ENCODE measurements around the gene NT5M. TPM values are rescaled to one million over a fixed set of nuclear protein-coding genes. Genes with fewer than 3 reads are reported as not detected.
A peak's percentile ranks its signal among the peaks of the same experiment; 100 is the strongest.

The NT5M gene
- total RNA-seq, 1 experiment from 2014 or later: 4.2 TPM

DNA sequence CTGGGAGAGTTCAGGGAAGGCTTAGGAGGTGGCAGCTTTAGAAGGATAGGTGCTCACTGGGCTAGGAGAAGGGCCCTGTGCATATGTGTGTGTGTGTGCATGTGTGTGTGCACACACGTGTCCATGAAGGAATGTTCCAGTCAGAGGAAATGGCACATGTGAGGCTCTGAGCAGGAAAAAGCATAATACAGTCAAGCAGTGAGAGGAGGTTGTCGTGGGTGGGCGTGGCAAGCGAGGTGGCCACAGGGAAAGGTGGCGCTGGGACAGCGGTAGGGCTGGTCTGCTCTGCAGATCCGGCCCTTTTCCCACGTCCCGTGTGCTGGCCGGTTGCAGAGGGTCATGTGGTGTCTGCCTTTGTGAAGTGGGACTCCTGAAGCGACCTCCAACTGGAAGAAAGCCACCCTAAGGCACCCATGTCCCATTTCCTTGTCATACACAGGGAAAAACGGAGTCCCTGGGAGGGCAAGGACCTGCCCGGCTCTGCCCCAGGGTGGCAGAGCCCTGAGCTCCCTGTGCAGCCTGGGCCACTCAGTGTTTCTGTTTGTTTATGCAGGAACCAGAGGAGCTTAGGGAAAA, 40.1 kb downstream of the NT5M start:
- no peak for DNase-seq (ENCODE audit: low read depth)

DNA sequence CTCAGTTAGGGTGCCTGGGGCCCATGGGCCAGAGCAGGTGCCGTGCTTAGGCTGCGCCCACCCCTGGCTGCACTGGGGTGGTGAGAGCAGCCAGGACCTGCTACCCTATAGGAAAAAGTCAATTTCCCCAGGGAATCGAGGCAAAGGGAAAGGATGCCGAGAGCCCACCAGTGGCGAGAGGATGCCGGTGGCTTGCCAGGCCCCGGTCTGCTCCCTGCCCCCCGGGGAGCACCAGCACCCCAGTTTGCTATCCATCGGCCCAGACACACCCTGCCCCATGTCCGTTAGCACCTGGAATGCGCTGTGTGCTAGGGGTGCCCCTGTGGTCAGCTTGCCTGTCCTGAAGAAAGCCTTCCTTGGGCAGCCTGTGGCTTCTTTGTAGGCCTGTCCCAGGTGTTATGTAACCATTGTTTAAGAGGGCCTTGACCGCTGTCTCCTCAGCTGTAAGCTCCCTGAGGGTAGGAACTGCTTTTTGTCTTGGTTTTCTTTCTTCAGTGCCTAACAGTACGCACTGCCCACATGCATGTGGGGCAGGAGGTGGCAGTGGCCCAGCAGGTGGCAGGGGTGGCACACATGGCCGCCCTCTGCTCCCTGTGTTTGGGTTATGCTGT, 40.8 kb downstream of the NT5M start:
- DNase-seq (ENCODE audit: low read depth): no peak

DNA sequence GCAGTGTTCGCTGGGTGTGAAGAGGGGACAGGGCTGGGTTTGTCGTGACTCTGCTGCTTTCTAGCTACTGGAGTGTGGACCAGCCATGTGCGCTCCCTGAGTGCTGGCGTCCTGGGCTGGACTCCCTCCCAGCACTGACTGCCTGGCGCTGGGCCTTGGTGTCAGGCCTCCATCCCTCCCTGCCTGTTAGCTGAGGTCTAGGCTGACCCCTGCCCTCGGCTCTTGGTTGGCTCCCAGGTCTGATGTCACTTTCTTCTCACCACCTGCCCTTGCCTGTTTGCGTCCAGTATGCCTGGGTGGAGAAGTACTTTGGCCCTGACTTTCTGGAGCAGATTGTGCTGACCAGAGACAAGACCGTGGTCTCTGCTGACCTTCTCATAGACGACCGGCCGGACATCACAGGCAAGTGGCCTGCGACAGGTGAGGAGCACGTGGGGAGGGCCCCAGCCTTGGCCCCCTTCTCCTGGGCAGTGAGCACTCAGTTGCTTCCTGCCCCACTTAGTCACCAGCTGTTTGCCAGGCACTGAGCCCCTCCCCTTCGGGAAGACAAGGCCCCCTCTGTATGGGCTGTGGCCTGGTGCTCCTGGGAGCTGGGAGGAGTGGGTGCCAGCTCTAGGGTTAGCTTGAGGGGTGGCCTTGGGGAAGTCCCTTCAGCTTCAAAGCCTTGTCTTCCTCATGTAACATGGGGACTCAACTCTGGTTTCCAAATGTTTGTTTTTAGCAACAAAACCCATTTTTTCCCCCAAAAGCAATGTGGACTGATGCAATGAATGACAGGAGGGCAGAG, 41.5 kb downstream of the NT5M start:
- no peak for DNase-seq (ENCODE audit: low read depth)

DNA sequence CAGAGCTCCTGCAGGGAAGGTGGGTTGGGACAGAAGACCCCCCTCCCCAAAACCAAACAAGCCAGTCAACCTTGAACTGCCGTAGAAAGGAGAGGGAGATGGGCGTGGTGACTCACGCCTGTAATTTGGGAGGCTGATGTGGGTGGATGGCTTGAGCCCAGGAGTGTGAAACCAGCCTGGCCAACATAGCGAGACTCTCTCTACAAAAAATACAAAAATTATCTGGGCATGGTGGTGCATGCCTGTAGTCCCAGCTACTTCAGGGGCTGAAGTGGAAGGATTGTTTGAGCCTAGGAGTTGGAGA, 42.1 kb downstream of the NT5M start:
- DNase-seq (ENCODE audit: low read depth): no peak

DNA sequence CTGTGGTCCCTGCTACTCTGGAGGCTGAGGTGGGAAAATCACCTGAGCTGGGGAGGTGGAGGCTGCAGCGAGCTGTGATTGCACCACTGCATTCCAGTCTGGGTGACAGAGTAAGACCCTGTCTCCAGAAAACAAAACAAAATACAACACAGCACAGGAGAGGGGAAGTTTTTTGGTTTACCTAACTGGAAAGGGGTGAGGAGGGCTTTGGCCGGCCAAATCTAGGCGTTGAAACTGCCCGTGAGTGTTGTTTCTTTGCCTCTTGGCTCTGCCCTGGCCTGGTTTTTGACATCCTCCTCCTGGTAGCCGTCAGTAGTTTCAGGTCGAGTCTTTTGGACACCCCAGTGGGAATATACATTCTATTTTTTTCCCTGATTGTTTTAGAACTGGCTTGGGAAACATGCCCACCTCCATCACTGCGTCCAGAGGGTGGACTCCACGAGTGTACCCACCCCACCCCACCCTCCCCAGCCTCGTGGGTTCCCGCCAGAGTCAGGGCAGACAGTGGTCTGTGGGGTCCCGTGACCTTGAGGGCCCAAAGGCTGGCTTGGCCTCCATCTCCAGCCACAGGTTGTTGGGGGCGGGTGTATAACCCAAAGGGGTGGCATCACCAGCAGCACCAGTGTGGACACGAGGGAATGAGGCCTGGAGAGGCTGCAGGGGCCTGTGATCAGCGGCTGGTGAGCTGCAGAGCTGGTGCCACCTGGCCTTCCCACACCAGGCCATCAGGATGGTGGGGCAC, 42.7 kb downstream of the NT5M start:
- DNase-seq (ENCODE audit: low read depth): no peak

DNA sequence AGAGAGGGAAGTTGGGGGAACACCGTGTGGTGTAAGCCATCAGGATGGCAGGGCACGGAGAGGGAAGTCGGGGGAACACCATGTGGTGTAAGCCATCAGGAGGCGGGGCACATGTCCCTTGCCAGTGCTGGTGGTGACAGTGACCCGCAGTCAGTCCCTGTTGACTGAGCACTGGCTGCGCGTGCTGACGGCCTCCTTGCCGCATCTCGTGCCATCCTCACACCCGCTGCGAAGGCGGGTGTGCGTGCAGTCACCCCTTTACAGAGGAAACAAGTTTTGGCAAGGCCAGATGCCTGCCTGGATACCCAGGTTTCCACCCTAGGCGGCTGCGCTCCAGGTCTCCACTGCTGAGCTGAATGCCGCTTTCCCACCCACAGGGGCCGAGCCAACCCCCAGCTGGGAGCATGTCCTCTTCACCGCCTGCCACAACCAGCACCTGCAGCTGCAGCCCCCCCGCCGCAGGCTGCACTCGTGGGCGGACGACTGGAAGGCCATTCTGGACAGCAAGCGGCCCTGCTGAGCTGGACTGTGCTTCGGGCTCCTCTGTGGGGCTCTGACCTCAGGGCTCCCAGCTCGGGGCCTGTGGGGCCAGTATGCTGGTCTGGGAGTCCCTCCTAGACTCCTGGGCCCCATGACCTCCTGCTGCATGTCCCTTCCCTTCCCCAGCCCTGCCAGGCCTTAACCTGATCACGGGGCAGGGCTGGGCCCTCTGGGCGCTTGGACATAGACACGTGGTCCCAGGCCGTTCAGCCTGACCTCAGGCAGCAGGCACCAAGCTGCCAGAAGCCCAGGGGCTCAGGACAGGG, 43.5 kb downstream of the NT5M start:
- DNase-seq (ENCODE audit: low read depth): no peak

DNA sequence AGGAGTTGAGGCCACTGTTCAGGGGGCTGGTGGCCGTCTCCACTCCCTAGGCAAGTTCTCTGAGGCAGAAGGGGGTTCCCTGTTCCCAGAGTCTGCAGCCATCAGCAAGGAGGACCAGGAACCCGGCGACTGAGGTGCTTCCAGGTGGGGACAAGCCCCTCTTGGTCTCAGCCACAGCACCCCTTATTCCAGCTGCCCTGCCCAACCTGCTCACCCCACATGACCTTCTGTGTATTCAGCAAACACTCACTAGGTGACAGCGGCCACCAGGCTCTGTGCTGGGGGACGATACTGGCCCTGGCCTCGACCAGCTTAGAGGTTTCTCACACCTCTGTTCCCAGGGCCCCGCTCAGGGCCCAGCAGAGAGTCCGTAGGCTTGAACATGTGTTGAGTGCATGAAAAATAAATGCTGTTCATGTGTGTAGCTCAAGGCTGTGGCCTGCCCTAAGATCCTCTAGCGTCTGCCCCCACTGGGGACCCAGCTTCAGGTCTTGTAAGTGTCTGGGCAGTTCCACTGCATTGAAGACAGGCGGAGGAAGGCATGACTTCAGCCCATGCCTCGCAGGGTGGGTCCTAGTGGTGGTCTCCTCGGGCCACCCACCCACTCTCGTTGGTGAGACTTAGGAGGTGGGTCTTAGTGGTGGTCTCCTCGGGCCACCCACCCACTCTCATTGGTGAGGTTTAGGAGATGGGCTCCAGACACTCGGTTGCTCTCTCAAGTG, 44.2 kb downstream of the NT5M start:
- no peak for DNase-seq (ENCODE audit: low read depth)

DNA sequence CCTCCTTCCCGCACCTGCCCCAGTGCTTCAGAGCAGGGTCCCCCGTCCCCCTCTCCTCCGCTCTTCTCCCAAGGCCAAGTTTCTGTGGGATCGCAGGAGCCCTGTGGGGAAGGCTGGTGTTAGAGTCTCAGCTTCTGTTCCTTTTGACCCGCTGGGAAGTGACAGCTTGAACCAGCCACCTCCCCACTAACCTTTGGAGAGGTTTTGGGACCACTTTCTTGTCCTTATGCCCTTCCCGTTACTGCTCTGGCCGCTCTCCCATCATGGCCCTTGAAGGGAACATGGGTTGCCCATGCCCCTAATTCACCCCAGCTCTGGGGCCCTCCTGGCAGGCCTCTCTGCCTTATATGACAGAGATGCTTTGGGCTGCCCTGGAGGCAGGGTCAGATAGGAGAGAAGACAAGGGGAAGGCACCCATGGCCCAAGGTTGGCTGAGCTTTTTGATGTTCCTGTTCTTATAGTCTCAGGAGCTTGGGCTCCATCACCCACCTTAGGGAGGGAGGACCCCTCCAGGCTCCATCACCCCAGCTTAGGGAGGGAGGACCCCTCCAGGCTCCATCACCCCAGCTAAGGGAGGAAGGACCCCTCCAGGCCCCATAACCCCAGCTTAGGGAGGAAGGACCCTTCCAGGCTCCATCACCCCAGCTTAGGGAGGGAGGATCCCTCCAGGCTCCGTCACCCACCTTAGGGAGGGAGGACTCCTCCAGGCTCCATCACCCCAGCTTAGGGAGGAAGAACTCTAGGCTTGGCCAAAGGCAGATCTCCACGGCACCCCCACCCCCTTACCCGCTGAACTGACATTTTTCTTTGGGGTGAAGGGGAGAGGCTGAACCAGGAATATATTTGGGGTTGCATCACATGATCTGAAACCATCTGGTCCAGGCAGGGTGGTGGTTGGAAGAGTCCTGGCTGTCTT, 45.0 kb downstream of the NT5M start:
- DNase-seq (ENCODE audit: low read depth): no peak

DNA sequence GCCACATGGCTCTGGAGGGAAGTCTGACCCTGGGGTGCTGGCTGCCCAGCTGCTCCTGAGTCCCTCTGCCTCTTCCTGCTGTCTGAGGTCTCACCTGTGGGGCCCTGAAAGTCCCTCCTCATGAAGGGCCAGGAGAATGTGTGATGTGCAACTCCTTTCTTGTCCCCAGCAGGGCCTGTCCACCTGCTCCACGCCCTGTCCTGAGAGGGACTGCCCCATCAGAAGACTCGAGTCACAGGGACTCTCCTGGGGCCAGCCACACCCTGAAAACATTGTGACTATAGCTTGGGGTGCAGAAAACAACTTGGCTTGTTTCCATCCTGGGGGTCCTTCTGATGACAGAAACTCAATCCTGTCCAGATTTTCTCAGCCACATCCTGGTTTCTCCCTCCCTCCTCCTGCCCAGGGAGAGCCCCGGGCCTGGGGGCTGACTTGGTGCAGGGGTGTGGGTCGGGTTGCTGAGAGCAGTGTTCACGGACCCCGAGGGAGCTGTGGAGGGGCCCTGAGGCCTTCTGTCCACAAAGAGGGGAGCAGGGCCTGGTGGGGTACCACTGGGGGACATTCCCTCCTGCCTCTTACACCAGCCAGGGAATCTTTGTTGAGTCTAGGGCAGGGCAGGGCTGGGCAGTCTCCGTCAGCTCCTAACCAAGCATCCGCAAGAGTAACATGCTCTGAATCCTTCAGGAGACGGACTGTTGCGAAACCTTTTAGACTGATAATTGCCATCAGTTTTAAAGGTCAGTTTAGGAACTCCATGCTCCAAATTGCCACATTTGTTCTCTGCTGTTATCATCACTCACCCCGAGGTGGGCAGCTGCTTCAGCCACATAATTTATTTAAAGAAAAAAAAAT, 45.9 kb downstream of the NT5M start:
- no peak for DNase-seq (ENCODE audit: low read depth)

DNA sequence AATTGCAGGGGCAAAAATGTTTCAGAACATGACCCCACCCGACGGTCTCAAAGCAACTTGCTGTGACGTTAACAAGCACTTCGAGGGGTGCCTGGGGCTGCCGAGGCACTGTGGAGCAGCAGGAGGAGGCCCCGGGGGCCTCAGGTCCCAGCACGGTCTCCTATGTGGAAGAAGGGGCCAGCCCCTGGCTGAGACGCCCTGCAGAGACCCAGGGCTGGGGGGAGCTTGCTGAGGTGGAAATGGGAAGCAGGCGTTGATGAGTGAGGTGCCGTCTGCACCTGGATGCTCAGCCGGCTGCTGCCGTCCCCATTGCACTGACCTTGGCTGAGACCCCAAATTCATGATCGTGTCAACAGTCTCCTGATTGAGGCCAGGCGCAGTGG, 46.5 kb downstream of the NT5M start:
- DNase-seq (ENCODE audit: low read depth): no peak

DNA sequence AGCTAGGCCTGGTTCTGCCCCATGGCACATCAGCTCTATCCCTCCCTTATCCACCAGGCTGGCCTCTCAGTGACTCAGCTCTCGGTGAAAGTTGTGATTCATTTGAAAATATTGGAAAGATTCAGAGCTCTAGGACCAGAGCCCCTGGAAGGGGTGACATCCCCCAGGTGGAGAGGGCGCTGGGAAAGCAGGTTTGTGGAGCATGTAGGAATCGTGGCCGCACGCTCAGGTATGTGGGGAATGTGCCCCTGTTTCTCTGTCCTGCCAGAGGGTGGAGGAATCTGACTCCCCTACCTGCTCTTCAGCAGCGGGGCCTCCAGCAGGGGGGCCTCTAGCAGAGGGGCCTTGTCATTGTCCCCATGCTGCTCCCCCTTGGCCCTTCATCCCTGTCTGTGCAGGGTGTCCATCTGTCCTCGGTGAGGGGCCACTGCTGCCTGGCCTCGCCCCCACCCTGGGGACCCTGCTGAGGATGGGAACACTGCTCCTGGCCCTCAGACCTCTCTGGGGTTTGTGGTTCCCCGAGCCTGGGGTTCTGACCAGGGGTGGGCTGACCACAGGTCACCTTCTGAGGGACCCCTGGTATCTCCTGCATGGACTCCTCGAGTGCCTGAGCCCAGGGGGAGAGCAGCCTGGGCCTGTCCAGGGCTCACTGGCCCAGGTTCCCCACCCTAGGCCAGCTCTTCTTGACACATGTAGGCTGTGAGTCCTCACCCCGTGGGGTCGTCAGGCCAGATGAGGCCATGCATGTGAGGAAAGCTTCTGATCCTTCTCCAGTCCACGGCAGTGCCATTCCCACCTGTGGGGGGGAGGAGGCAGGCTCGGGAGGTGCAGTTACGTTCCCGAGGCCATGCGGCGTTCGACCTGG, 47.5 kb downstream of the NT5M start:
- peak; percentile 39 for DNase-seq (ENCODE audit: low read depth)

DNA sequence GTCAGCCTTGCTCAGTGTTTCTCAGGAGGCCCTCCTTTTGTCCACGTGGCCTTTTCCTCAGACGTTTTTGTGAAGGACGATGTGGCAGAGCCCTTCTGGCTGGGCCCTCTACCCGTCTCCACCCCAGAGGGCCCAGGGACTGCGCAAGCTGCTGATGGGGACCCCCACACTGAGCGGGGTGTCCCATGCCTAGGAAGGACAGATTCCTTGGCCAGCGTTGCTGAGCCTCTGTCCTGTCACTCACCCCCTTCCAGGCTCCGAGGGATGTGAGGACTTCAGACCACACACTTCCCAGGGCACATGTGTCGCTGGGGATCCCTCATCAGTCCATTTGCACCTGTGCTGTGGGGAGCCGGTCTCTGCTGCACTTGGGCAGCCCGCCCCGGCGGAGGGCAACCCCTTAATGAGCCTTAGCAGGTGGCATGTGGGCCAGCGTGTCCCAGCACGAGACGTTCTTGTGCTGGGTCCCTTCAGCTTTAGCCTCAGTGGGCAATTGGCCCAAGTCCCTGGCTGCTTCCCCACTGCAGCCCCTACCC, 48.3 kb downstream of the NT5M start:
- DNase-seq (ENCODE audit: low read depth): no peak

DNA sequence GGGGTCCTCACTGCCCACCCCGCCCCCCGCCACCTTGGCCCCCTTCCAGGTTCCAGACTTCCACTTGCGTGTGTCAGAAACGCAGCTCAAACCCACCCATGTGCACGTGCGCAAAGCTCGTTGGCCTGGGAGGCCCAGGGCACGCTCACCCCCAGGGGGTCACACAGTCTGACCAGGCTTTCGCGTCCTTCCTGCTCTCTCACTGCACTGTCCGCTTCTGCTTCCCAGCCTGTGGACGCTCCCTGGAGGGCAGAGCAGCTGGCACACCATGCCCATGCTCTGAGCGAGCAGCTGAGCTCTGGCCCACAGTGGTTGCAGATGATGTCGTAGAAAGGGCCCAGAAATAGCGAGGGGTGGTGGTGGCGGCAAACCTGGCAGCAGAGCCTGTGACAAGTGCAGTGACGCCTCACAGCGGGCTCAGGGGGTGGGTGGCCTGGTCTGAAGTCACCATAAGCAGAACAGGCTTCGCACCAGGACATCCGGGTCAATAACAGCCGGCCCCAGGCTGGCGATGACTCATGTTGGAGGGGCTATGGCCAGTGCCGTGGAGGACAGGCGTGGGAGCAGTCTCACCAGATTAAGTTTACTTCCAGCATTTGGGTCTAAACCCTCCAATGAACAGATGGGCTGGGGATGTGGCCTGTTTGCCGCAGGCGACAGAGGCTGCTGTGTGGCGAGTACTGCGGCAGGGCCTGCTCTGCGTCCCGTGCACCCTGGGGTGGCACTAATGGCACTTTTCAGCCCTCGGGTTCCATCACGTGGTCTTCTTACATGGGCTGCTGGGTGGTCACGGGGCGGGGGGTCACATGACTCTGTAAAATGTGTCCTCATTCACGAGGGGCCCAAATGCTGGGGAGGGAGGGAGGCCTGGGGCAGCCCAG, 49.0 kb downstream of the NT5M start:
- DNase-seq (ENCODE audit: low read depth): peak; percentile 67

DNA sequence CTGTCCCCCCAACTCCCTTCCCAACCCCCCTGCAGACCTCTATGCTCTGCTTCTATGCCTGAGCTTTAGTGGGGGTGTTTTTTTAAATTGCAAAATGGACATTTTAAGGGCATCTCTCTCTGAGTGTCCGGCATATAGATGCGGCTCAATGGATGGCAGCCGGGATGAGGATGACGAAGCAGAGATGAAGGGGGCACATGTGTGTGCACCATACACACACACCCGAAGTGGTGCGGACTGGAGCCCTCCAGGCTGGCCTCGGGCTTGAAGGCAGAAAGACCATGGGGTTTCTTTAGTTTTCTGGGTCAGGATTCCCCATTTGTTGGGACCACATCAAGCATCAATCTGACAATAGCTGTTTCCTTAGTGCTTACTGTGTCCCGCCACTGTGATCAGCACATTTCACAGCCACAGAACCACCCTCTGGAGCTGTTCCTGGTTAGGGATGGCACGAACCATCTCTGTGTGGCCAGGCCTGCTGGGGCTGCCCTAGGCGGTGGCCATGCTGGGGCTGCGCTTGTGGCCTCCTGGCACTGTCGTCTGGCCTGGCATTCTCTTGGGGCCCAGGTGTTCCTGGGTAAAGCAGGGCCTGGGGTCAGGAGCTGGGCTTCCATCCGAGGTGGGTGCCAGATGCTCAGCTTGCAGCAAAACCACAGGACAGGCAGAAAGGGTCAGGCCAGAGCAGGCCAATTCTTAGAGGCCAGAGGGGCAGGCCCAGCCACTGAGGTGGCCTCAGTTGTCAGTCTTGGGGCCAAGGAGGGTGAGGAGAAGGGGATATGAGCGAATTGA, 49.9 kb downstream of the NT5M start:
- no peak for DNase-seq (ENCODE audit: low read depth)

DNA sequence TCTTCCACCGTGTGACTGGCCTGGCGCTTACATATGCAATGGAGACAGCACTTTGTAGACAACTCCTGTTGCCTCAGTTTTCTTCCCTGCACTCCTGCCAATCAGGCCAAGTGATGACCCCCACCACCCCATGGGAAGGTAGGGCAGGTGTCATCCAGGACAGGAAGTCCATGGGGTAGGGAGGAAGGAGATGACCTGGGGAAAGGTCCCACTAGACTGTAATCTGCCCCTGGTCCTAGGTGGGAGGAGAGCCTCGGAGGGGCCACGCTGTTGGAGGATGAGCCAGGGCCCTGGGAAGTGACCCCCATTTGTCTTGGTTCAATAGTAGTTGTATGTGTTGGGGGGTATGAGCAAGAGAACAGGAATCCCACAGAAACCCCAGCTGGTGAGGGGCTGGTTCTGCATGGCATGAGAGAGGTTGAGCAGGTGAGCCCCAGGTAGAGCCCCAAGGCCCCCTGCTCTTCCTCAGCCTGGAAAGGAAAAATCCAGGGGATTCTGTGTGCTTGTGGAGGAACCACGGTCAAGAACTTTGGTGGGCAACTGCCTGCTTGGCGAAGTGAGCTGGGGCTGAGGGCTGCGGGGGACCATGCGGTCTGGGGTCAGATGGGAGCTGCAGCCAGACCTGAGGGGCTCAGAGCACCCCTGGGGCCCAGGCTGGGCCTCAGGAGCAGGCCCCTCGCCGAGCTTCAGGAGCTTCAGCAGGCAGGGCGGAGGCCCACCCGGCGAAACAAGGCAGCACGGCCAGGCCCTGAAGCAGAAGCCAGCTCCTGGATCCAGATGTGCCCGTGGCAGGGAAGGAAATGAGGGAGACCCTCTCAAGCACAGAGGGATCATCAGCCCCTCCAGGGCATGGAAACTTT, 50.7 kb downstream of the NT5M start:
- DNase-seq (ENCODE audit: low read depth): no peak

Measured in Daoy (cell line).